GM12865 (cell line): ENCODE data around the gene CFAP61.

Source experiments
- DNase-seq: peaks from one replicate; pipeline ENCODE4 v3.0.0; 2010; ENCODE audit warnings: low read depth
- H3K4me3 ChIP-seq: 2 replicates; pipeline ENCODE4 v1.5.1; 2011; ENCODE audit warnings: mild to moderate bottlenecking, low read depth, low read length, control low read depth
- TF ChIP-seq, protein P1 (sequence below): IDR thresholded peaks from 2 replicates; pipeline ENCODE4 v1.5.1; 2011; ENCODE audit warnings: low read length, control low read depth, low read depth, inconsistent platforms; ENCODE audit not compliant: insufficient read depth; ENCODE audit errors: missing control alignments

The CFAP61 gene

GRCh38 chr20:20206788-20207187 is 154.5 kb downstream of the CFAP61 start:
- DNase-seq, result peak; percentile 52

DNA sequence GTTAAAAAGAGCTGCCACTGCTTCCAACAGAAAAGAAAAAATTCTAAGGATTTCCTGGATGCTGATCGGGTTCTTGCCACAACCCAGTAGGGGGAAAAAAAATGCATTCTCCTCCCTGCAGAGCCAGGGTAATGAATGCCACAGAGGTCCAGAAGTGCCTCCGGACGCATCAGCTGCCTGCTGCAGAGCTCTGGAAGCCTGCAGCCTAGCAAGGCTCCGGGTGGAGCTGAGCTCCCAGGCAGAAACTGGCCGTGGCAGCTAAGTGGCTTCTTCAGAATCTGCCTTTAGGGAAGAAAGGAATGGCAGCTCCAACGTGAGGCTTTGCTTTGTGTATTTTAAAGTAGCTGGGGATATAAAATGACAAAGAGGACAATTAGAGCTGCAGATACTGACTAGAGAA is 155.0 kb downstream of the CFAP61 start:
- H3K4me3 ChIP-seq, result no peak overlapping the region
- no peak for DNase-seq
- TF ChIP-seq, protein P1, sequence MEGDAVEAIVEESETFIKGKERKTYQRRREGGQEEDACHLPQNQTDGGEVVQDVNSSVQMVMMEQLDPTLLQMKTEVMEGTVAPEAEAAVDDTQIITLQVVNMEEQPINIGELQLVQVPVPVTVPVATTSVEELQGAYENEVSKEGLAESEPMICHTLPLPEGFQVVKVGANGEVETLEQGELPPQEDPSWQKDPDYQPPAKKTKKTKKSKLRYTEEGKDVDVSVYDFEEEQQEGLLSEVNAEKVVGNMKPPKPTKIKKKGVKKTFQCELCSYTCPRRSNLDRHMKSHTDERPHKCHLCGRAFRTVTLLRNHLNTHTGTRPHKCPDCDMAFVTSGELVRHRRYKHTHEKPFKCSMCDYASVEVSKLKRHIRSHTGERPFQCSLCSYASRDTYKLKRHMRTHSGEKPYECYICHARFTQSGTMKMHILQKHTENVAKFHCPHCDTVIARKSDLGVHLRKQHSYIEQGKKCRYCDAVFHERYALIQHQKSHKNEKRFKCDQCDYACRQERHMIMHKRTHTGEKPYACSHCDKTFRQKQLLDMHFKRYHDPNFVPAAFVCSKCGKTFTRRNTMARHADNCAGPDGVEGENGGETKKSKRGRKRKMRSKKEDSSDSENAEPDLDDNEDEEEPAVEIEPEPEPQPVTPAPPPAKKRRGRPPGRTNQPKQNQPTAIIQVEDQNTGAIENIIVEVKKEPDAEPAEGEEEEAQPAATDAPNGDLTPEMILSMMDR, result no peak

More at GRCh38 chr20:20206788-20207187, 154.5 kb downstream of the CFAP61 start:
- no peak overlapping the region for H3K4me3 ChIP-seq
- TF ChIP-seq, protein P1, result no peak

DNA sequence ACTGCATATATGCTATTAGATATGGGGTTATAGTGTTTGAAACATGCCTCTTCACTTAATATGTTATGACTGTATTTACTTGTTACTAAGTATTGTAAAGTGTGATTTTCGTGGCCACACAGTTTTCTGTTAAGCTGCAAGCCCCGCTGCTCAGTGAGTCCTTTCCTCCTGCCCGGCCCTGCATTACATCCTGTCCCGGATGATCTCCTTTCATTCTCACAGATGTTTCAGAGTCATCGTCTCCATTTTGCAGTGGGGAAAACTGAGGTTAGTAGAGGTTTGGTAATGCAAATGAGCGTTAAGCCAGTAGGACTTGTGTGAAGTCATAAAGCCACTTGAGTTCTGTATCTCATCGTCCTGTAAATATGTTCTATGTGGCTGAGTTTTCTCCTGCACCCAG is 155.5 kb downstream of the CFAP61 start:
- TF ChIP-seq, protein P1, result no peak
- DNase-seq, result peak; percentile 86
- H3K4me3 ChIP-seq, result no peak overlapping the region

DNA sequence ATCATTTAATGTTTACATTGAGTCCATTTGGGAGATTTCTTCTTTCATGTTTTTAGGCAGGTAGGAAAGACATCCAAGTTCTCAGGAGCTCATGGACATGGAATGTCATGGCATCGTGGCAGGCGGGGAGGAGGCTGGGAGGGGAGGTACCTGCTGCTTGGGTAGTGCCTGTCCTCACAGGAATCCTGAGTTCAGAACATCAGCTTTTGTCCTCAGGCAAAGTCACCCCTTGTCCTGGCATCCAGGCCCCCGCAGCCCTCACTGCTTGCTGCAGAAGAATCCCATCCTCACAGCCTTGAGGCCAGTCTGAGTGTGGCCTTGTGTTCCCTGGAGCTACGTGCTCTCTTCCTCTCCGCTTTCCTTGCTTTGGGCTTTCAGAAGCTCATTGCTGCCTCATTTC is 157.4 kb downstream of the CFAP61 start:
- no peak overlapping the region for H3K4me3 ChIP-seq
- TF ChIP-seq, protein P1, result no peak
- no peak for DNase-seq

GRCh38 chr20:20210327-20210726 is 158.0 kb downstream of the CFAP61 start:
- TF ChIP-seq, protein P1, result no peak
- no peak for DNase-seq
- H3K4me3 ChIP-seq, result no peak overlapping the region

DNA sequence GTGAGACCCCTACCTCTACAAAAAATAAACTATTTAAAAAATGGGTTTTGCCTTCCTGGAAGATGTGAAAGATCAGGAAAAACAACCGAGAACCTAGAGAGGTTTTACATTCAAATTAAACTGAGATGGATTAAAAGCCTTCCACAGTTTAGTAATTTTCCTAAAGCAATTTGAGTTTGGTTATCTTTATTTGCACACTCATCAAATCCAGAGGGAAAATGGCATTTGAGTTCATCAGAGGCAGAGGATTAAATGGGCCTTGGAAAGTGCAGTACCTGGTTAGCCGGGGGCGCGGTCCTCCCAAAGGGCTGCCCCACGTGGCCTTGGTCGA is 158.6 kb downstream of the CFAP61 start:
- H3K4me3 ChIP-seq, result no peak overlapping the region
- DNase-seq, result no peak
- TF ChIP-seq, protein P1, result no peak

GRCh38 chr20:20211274-20211987 is 159.1 kb downstream of the CFAP61 start:
- H3K4me3 ChIP-seq, result no peak overlapping the region
- TF ChIP-seq, protein P1, result no peak
- DNase-seq, result no peak
